Caco-2 (cell line): ENCODE measurements around the gene CCDC9. TPM values are rescaled to one million over a fixed set of nuclear protein-coding genes. Genes with fewer than 3 reads are reported as not detected.

Source experiments
- BruUV-seq: library from RNA; stranded (reverse); fragments of 400-500 nt; replicated peaks from 2 replicates; lab custom pipeline; 2021; lab: Mats Ljungman, UMichigan
- CTCF ChIA-PET: fragments of 300-600 bp; sonication (Branson Sonifier 250); formaldehyde crosslinking; loops from one replicate; lab custom pipeline; 2022; ENCODE audit warnings: antibody characterized with exemption; lab: Charles Lee
- POLR2A ChIA-PET: fragments of 300-600 bp; sonication (Branson Sonifier 250); formaldehyde crosslinking; loops from one replicate; lab custom pipeline; 2022; ENCODE audit warnings: antibody characterized with exemption; lab: Charles Lee
- DNase-seq, 2 experiments: peaks; one replicate each; pipeline versions ENCODE4 v3.0.0 to v3.0.0-alpha.2; 2020 to 2022
- H3K27me3 ChIP-seq: replicated peaks from 2 replicates; pipeline ENCODE4 v1.6.0; 2011; ENCODE audit warnings: low read length; ENCODE audit not compliant: control insufficient read depth, insufficient read depth
- H3K36me3 ChIP-seq: 2 replicates; pipeline ENCODE4 v1.5.1; 2011; ENCODE audit warnings: low read length; ENCODE audit not compliant: control insufficient read depth, insufficient read depth
- H3K4me1 ChIP-seq: fragments of 250-450 bp; sonication (Bioruptor Pico); 2 replicates; pipeline ENCODE4 v1.5.1; 2020; ENCODE audit warnings: mild to moderate bottlenecking
- H3K4me3 ChIP-seq: 2 replicates; pipeline ENCODE4 v1.5.1; 2011; ENCODE audit warnings: low read depth, mild to moderate bottlenecking, control low read depth, low read length
- H3K9me3 ChIP-seq: fragments of 250-450 bp; sonication (Bioruptor Pico); 2 replicates; pipeline ENCODE4 v1.5.1; 2020; ENCODE audit warnings: mild to moderate bottlenecking, moderate library complexity
- H3K27ac Mint-ChIP-seq: one replicate; pipeline ENCODE4 v1.8.0; 2022; ENCODE audit warnings: mixed read lengths; ENCODE audit not compliant: unreplicated experiment
- H3K27me3 Mint-ChIP-seq: one replicate; pipeline ENCODE4 v1.8.0; 2022; ENCODE audit warnings: mixed read lengths; ENCODE audit not compliant: insufficient read depth, unreplicated experiment
- H3K36me3 Mint-ChIP-seq: one replicate; pipeline ENCODE4 v1.8.0; 2022; ENCODE audit warnings: mild to moderate bottlenecking, mixed read lengths; ENCODE audit not compliant: insufficient read depth, unreplicated experiment
- H3K4me1 Mint-ChIP-seq: one replicate; pipeline ENCODE4 v1.8.0; 2022; ENCODE audit warnings: low read depth, mixed read lengths; ENCODE audit not compliant: unreplicated experiment
- H3K4me3 Mint-ChIP-seq: one replicate; pipeline ENCODE4 v1.8.0; 2022; ENCODE audit warnings: mild to moderate bottlenecking, moderate library complexity, mixed read lengths; ENCODE audit not compliant: unreplicated experiment
- H3K9me3 Mint-ChIP-seq: one replicate; pipeline ENCODE4 v1.8.0; 2022; ENCODE audit warnings: mixed read lengths; ENCODE audit not compliant: unreplicated experiment
- CTCF ChIP-seq, 2 experiments: fragments of 200-600 bp in 1 of 2; IDR thresholded peaks; 1 replicate in 1 of 2; 2 replicates in 1 of 2; pipeline versions ENCODE4 v1.5.1 to v1.8.0; 2011 to 2022; ENCODE audit warnings: antibody characterized with exemption in 1 of 2, control low read depth in 1 of 2, inconsistent platforms in 1 of 2, low read depth in 1 of 2, low read length in 1 of 2, mild to moderate bottlenecking in 1 of 2, moderate library complexity in 1 of 2; ENCODE audit not compliant: insufficient read depth in 1 of 2, severe bottlenecking in 1 of 2, unreplicated experiment in 1 of 2
- intact Hi-C: fragments of 100-400 bp; cut with micrococcal nuclease; formaldehyde crosslinking; loops from one replicate; pipeline ENCODE4 v1.10.0; 2022; ENCODE audit not compliant: unreplicated experiment
- total RNA-seq: library from RNA; stranded (reverse); gene quantifications from 2 replicates; pipeline ENCODE4 v1.2.3, GENCODE V29; 2022

CCDC9 gene
- total RNA-seq, 1 experiment from 2014 or later: 43.1 TPM

GRCh38 chr19:47302249-47302648, 45.9 kb downstream of the CCDC9 start:
- no peak for DNase-seq
- no peaks in the 10 kb centered on the region for H3K36me3 Mint-ChIP-seq
- H3K4me3 ChIP-seq: no peak overlapping the region
- no peaks in the 10 kb centered on the region for H3K9me3 ChIP-seq
- H3K4me1 ChIP-seq: no peaks in the 10 kb centered on the region
- ChIA-PET POLR2A (no interaction called here), CTCF (interaction anchor here (0.9 to 1.3 kb wide), 3 partner anchors 11 to 63 kb away, joined by 3 read pairs; no protein-coding TSS in a partner anchor)
- BruUV-seq: no TSS peak
- TF ChIP-seq CTCF (IDR thresholded peaks at IDR 0.05; ENCODE audit: insufficient read depth in 1 of 2, low read depth in 1 of 2, low read length in 1 of 2, severe bottlenecking in 1 of 2, unreplicated experiment in 1 of 2): no peak
- intact Hi-C loops: no loop called here
- no peaks in the 10 kb centered on the region for H3K36me3 ChIP-seq
- H3K27me3 Mint-ChIP-seq: no peaks in the 10 kb centered on the region
- no peak overlapping the region for H3K4me3 Mint-ChIP-seq
- no peaks in the 10 kb centered on the region for H3K9me3 Mint-ChIP-seq
- peaks cover 8% of the 10 kb centered on the region for H3K4me1 Mint-ChIP-seq
- H3K27ac Mint-ChIP-seq: no peak overlapping the region
- H3K27me3 ChIP-seq: no peaks in the 10 kb centered on the region

GRCh38 chr19:47303966-47304365, 47.6 kb downstream of the CCDC9 start:
- H3K27ac Mint-ChIP-seq: no peak overlapping the region
- TF ChIP-seq CTCF (IDR thresholded peaks at IDR 0.05; ENCODE audit: insufficient read depth in 1 of 2, low read depth in 1 of 2, low read length in 1 of 2, severe bottlenecking in 1 of 2, unreplicated experiment in 1 of 2): no peak
- H3K9me3 ChIP-seq: no peaks in the 10 kb centered on the region
- H3K36me3 Mint-ChIP-seq: no peaks in the 10 kb centered on the region
- intact Hi-C loops: no loop called here
- no peaks in the 10 kb centered on the region for H3K27me3 ChIP-seq
- ChIA-PET CTCF (no interaction called here), POLR2A (no interaction called here)
- H3K36me3 ChIP-seq: no peaks in the 10 kb centered on the region
- H3K4me1 ChIP-seq: no peaks in the 10 kb centered on the region
- no peak overlapping the region for H3K4me3 Mint-ChIP-seq
- H3K9me3 Mint-ChIP-seq: no peaks in the 10 kb centered on the region
- H3K4me3 ChIP-seq: no peak overlapping the region
- no TSS peak for BruUV-seq
- no peaks in the 10 kb centered on the region for H3K27me3 Mint-ChIP-seq
- no peak for DNase-seq
- peaks cover 8% of the 10 kb centered on the region for H3K4me1 Mint-ChIP-seq

- ChIA-PET CTCF (no interaction called here), POLR2A (interaction anchor here (0.7 kb wide), 1 partner anchor 668 kb away, joined by 4 read pairs; no protein-coding TSS in a partner anchor)
- Mint-ChIP-seq H3K9me3 (no peaks in the 10 kb centered on the region), H3K36me3 (no peaks in the 10 kb centered on the region), H3K27me3 (no peaks in the 10 kb centered on the region), H3K27ac (peak overlapping the region; percentile 28), H3K4me3 (peak overlapping the region; percentile 58), H3K4me1 (peaks cover 8% of the 10 kb centered on the region)
- no TSS peak for BruUV-seq
- peak; percentile 76 to 87 for DNase-seq
- TF ChIP-seq CTCF (IDR thresholded peaks at IDR 0.05; ENCODE audit: insufficient read depth in 1 of 2, low read depth in 1 of 2, low read length in 1 of 2, severe bottlenecking in 1 of 2, unreplicated experiment in 1 of 2): peak; percentile 95 to 97
- H3K36me3 ChIP-seq: no peaks in the 10 kb centered on the region
- no peaks in the 10 kb centered on the region for H3K27me3 ChIP-seq
- H3K4me1 ChIP-seq: no peaks in the 10 kb centered on the region
- no peaks in the 10 kb centered on the region for H3K9me3 ChIP-seq
- intact Hi-C loops: loop anchor here (1.0 kb wide), 2 partner anchors 9 to 10 kb away; no protein-coding TSS in a partner anchor
- no peak overlapping the region for H3K4me3 ChIP-seq
Measured at GRCh38 chr19:47305309-47305751, 49.0 kb downstream of the CCDC9 start.
